ENCODE results near the gene TNIP1.

The TNIP1 gene

DNA sequence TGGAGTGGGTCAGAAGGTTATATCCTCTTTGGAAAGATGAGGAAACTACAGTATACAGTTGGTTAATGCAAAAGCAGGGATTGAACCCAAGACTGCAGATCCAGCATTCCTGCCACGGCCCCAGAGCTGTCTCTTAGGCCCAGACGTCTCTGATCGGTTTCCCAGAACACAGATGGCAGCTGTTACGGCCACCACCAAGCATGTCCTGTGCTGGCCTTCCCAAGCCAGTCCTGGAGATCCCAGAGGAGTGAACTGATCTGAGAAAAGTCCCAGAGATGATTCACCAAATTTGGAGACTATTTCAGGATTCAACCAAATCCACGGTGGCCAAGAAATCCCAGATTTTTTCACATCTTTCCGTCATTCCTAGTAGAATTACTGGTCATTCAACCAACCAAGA is 20.1 kb downstream of the TNIP1 start:
- DNase-seq (ENCODE audit: insufficient read length, low spot score) (no peak), FAIRE-seq (no peak)
- TF ChIP-seq POLR2A (IDR thresholded peaks at IDR 0.05; ENCODE audit: low read depth, low read length) = no peak

- DNase-seq (ENCODE audit: insufficient read length, low spot score) (no peak), FAIRE-seq (no peak)
- no peak for TF ChIP-seq POLR2A (IDR thresholded peaks at IDR 0.05; ENCODE audit: low read depth, low read length)
These were observed 21.8 kb downstream of the TNIP1 start for GRCh38 chr5:151058891-151059489.

DNA sequence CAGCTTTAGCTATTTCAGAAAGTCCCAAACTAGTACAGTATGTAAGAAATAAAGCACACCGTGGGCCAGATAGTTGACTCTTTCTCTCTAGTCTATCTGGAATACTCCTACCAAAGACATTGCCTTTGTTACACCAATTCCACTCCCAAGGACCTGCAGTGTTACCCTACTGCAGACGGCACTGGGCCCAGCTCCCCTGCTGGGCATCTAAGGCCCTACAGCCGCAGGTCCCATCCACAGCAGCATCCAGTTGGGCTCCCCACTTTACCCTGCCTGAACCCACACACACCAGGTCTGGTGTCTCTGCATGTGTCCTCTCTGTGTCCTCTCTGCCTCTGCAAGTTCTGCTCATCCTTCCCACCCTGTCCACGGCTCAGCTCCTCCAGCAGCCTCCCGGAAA is 22.5 kb downstream of the TNIP1 start:
- DNase-seq (ENCODE audit: insufficient read length, low spot score) (no peak), FAIRE-seq (no peak)
- no peak for TF ChIP-seq POLR2A (IDR thresholded peaks at IDR 0.05; ENCODE audit: low read depth, low read length)

GRCh38 chr5:151056379-151057325 is 24.2 kb downstream of the TNIP1 start:
- TF ChIP-seq POLR2A (IDR thresholded peaks at IDR 0.05; ENCODE audit: low read depth, low read length) = no peak
- DNase-seq (ENCODE audit: insufficient read length, low spot score) (no peak), FAIRE-seq (no peak)

- no peak for DNase-seq (ENCODE audit: insufficient read length, low spot score)
- TF ChIP-seq POLR2A (IDR thresholded peaks at IDR 0.05; ENCODE audit: low read depth, low read length) = no peak
- no peak for FAIRE-seq
These were observed 25.5 kb downstream of the TNIP1 start for GRCh38 chr5:151055336-151055735.

DNA sequence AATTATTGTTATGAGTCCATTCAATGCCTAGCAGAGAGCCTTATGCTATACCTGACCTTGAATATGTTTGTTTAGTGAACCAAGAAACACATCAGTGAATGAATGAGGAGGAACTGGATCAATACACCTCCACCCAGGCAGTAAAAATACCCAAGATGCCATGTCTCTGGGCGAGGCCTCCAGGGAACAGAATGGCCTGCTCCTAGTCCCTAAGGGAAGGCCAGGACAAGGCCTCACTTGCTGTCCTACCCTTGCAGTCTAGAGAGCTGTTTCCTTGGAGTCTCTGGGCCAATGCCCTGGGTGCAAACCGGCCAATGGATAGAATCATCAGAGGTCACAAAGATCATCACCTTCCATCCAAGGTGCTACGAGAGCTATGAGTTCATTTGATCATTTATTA is 26.1 kb downstream of the TNIP1 start:
- no peak for TF ChIP-seq POLR2A (IDR thresholded peaks at IDR 0.05; ENCODE audit: low read depth, low read length)
- FAIRE-seq = no peak
- no peak for DNase-seq (ENCODE audit: insufficient read length, low spot score)

DNA sequence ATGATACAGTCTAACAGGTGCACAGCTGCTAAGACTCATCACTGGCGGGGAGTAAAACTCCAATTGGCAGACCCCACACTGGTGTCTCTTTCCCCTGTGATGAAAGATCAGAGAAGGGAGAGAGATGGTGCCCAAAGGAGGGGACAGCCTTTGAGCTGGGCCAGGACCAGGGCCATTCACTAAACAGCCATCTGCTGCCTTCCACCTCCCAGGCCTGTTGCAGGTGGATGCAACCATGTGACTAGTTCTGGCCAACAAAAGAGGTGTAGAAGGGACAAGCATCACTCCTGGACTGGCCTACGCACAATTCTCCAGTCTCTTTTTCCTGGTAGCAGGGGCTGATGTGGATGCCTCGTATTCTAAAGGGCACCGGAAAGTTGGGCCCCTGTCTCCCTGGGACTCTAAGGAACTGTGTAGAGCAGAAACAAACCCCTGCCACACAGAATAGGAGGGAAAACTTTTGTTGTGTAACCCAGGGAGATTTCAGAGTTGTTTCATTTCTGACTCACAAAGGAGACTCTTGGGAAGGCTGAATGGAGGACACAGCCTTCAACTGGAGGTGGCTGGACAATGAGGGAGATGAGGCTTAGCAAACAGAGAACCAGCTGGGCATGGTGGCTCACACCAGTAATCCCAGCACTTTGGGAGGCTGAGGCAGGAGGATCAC is 26.9 kb downstream of the TNIP1 start:
- DNase-seq (ENCODE audit: insufficient read length, low spot score) (no peak), FAIRE-seq (no peak)
- TF ChIP-seq POLR2A (IDR thresholded peaks at IDR 0.05; ENCODE audit: low read depth, low read length) = no peak

- TF ChIP-seq POLR2A (IDR thresholded peaks at IDR 0.05; ENCODE audit: low read depth, low read length) = no peak
- FAIRE-seq (no peak), DNase-seq (ENCODE audit: insufficient read length, low spot score) (no peak)
These were observed 28.0 kb downstream of the TNIP1 start for GRCh38 chr5:151052836-151053235.

GRCh38 chr5:151051931-151052608 is 28.8 kb downstream of the TNIP1 start:
- FAIRE-seq (no peak), DNase-seq (ENCODE audit: insufficient read length, low spot score) (no peak)
- no peak for TF ChIP-seq POLR2A (IDR thresholded peaks at IDR 0.05; ENCODE audit: low read depth, low read length)

DNA sequence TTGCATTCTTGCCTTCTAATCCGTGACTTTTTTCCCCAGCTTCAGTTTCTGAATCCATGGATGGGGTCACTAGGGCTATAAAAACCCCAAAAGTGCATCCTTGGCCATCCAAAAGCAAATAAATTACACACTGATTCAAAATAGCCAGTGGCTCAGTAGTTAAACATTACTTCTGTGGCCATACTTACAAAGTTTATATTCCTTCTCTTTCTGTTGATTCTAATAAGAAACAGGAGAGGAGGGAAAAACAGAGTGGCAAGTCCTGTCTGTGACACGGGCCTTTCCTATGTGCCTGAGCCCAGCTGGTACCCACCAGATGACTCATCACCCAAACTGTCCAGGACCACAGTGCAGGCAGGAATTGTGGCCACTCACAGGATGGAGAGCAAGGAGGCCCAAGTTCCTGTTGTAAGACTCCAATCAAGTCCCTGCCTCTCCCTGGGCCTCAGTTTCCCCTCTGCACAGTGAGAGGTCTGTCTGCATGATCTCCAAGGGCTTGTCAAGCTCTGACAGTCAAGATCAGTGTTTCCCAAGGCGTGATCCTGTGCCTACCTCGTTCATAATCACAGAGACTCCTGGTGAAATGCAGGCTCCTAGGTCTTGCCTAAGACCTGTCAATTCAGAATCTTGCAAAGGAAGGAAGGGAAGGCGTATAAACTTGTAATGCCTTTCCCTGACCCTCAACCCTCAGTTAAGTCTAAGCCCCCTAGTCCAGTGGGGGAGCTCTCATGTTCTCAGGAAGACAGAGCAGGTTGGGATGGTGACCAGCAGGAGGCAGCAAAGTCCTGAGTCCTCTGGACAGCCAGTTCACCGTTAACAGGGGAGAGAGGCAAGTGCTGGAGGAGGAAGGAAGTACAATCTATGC is 29.5 kb downstream of the TNIP1 start:
- no peak for TF ChIP-seq POLR2A (IDR thresholded peaks at IDR 0.05; ENCODE audit: low read depth, low read length)
- FAIRE-seq (no peak), DNase-seq (ENCODE audit: insufficient read length, low spot score) (peak; percentile 64)

DNA sequence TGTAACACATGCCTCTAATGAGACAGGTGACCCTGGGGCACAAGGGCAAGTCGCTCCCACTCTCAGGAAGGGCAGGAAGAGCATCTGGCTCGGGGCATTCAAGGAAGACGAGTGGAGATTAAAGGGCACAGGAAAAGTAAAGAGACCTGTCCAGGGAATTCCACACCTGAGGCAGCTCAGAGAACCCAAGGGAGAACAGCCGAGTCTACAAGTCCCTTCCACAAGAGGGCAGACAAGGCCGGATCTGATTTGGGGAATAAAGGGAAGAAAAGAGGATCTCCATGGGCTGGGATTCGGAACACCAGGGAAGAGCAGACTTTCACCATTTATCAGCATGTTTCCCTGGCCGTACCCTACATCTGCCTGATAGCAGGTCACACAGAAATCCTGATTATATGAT is 32.3 kb downstream of the TNIP1 start:
- FAIRE-seq (no peak), DNase-seq (ENCODE audit: insufficient read length, low spot score) (no peak)
- no peak for TF ChIP-seq POLR2A (IDR thresholded peaks at IDR 0.05; ENCODE audit: low read depth, low read length)

GRCh38 chr5:151047814-151048425 is 32.9 kb downstream of the TNIP1 start:
- TF ChIP-seq POLR2A (IDR thresholded peaks at IDR 0.05; ENCODE audit: low read depth, low read length) = no peak
- no peak for DNase-seq (ENCODE audit: insufficient read length, low spot score)
- FAIRE-seq = no peak

Data from H54 (cell line).